ENCODE data around the gene CYP27C1. TPM values are rescaled to one million over a fixed set of nuclear protein-coding genes. Genes with fewer than 3 reads are reported as not detected.

CYP27C1 gene
- total and polyA plus RNA-seq, 2 of the 13 experiments (the other 11 are each of a cell fraction or from before 2014, with no cell fraction given): not detected

GRCh38 chr2:127256866-127257265 lies 36.8 kb upstream of the CYP27C1 start:
- BruUV-seq (replicated peaks): no TSS peak
- DNase-seq (ENCODE audit: low spot score): no peak
- Histone ChIP-seq H3K4me2 (ENCODE audit: low read depth, low read length) (no peak overlapping the region), H3K27ac (ENCODE audit: extremely low read length, insufficient read depth, low read length) (no peak overlapping the region), H3K4me3 (replicated peaks in 1 of 3; ENCODE audit: insufficient read depth in 1 of 3, low read depth in 2 of 3, low read length in 3 of 3) (no peak overlapping the region), H3K27me3 (ENCODE audit: control insufficient read depth in 1 of 2, insufficient read depth in 2 of 2, low read length in 2 of 2) (no peaks in the 10 kb centered on the region), H3K9ac (ENCODE audit: insufficient read depth, low read depth, low read length) (no peak overlapping the region), H3K79me2 (ENCODE audit: insufficient read depth, low read length) (no peaks in the 10 kb centered on the region), H3K9me3 (ENCODE audit: low read length) (no peaks in the 10 kb centered on the region), H4K20me1 (ENCODE audit: insufficient read depth, low read length) (no peaks in the 10 kb centered on the region), H3K36me3 (replicated peaks in 1 of 2; ENCODE audit: control insufficient read depth in 1 of 2, insufficient read depth in 2 of 2, low read length in 2 of 2) (peaks cover 30 to 55% of the 10 kb centered on the region in 2 experiments), H3K4me1 (ENCODE audit: insufficient read depth, low read length) (peaks cover 5% of the 10 kb centered on the region; the same call in 1 of the 2 replicates), H2AFZ (ENCODE audit: low read length) (no peak overlapping the region)
- in situ Hi-C loops (cut with HindIII; ENCODE audit: extremely low pct_ligation_motif_present, low pct_unique_long_range_greater_than_20kb): no loop called here
- TF ChIP-seq SIX1 (CRISPR knock-in tag; IDR thresholded peaks at IDR 0.05; ENCODE audit: borderline replicate concordance) (no peak), HMGA1 (CRISPR knock-in tag; conservative IDR thresholded peaks at IDR 0.05) (no peak), RORA (CRISPR knock-in tag; IDR thresholded peaks at IDR 0.05) (no peak), SOX6 (IDR thresholded peaks at IDR 0.05) (no peak), SOX6 (CRISPR knock-in tag; IDR thresholded peaks at IDR 0.05) (no peak), ZNF724P (CRISPR knock-in tag; IDR thresholded peaks at IDR 0.05; ENCODE audit: borderline replicate concordance) (no peak), HNF4A (CRISPR knock-in tag; IDR thresholded peaks at IDR 0.05) (no peak), SKIL (CRISPR knock-in tag; IDR thresholded peaks at IDR 0.05; ENCODE audit: borderline replicate concordance) (no peak), FOXO4 (CRISPR knock-in tag; conservative IDR thresholded peaks at IDR 0.05) (no peak), ZNF574 (CRISPR knock-in tag; IDR thresholded peaks at IDR 0.05) (no peak), ZNF530 (CRISPR knock-in tag; IDR thresholded peaks at IDR 0.05; ENCODE audit: low read depth) (no peak), FLYWCH1 (CRISPR knock-in tag; IDR thresholded peaks at IDR 0.05) (no peak), ZNF33A (CRISPR knock-in tag; IDR thresholded peaks at IDR 0.05; ENCODE audit: borderline replicate concordance) (no peak), LCORL (IDR thresholded peaks at IDR 0.05) (no peak), LCORL (CRISPR knock-in tag; IDR thresholded peaks at IDR 0.05) (no peak), SIX4 (CRISPR knock-in tag; IDR thresholded peaks at IDR 0.05) (no peak)
- intact Hi-C loops (cut with micrococcal nuclease; ENCODE audit: unreplicated experiment): no loop called here
- peak; percentile 29; the same call in 1 of the 3 replicates for ATAC-seq
- POLR2A ChIA-PET: no interaction called here
- CTCF ChIA-PET (ENCODE audit: low intra/inter-chr PET ratio, low total read pairs): no interaction called here
- no peak for FAIRE-seq
- 82% methylated on average over 7 of the region's 8 CpGs for WGBS (ENCODE audit: low lambda C conversion rate)

All from HepG2 (cell line).